ENCODE measurements around the gene RPL10. TPM values are rescaled to one million over a fixed set of nuclear protein-coding genes. Genes with fewer than 3 reads are reported as not detected.
A peak's percentile ranks its signal among the peaks of the same experiment; 100 is the strongest.

The RPL10 gene
- total and polyA plus RNA-seq, 8 donors, result 2,309 to 5,478 (median 4,751) TPM

DNA sequence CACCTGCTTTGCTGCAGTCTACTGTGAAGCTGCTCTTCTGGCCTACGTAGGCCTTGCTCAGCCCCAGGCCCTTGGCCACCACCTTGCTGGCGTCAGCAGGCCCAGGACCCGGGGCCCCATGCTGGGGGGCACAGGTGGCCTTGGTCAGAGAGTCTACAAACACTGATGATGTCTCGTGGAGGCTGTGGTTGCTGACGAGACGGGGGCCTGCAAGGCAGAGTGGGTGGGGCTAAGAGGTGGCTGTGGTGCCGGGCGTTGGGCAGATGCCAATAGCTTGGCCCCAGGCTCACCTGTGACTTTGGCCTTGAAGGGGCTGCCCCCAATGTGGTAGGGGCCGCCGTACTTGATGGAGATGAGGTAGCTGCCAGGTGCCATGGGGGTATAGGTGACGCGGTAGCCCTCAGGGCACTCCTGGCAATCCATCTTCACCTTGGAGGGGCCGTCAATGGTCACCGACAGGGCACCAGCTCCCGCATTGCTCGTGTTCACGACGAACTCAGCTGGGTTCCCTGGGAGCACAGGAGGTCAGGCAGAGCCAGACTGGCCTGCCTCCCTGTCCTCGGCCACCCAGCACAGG is 48.7 kb upstream of the RPL10 start:
- Histone ChIP-seq H3K4me3 (no peak overlapping the region), H3K4me1 (peaks cover 0 to 20% of the 10 kb centered on the region in 2 donors), H3K9me3 (no peaks in the 10 kb centered on the region), H3K36me3 (peaks cover 0 to 65% of the 10 kb centered on the region in 2 donors), H3K27ac (no peak overlapping the region), H3K27me3 (no peaks in the 10 kb centered on the region)
- no peak for ATAC-seq
- TF ChIP-seq, protein P1, sequence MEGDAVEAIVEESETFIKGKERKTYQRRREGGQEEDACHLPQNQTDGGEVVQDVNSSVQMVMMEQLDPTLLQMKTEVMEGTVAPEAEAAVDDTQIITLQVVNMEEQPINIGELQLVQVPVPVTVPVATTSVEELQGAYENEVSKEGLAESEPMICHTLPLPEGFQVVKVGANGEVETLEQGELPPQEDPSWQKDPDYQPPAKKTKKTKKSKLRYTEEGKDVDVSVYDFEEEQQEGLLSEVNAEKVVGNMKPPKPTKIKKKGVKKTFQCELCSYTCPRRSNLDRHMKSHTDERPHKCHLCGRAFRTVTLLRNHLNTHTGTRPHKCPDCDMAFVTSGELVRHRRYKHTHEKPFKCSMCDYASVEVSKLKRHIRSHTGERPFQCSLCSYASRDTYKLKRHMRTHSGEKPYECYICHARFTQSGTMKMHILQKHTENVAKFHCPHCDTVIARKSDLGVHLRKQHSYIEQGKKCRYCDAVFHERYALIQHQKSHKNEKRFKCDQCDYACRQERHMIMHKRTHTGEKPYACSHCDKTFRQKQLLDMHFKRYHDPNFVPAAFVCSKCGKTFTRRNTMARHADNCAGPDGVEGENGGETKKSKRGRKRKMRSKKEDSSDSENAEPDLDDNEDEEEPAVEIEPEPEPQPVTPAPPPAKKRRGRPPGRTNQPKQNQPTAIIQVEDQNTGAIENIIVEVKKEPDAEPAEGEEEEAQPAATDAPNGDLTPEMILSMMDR (IDR thresholded peaks at IDR 0.05), result no peak
- intact Hi-C loops (cut with DNase I), result no loop called here
- DNase-seq, result peak in 2 of 4 donors; percentile 31 to 41

DNA sequence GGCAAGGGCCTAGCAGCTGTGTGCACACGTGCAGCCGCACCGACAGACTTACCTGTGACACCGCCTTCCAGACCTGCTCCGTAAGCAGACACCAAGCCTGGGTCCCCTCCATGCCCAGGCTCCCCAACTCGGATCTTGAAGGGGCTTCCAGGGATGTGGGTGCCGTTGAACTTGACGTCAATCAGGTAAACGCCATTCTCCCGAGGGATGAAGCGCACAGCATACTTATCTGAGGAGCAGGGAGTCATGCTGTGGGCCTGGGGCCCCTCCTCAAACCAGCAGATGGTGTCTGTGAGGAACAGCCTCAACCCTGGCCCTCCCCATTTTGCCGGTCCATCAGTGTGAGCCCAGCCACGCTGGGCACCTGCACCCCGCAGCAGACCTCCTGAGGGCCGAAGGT is 48.2 kb upstream of the RPL10 start:
- H3K36me3 ChIP-seq, result peaks cover 0 to 70% of the 10 kb centered on the region in 2 donors

DNA sequence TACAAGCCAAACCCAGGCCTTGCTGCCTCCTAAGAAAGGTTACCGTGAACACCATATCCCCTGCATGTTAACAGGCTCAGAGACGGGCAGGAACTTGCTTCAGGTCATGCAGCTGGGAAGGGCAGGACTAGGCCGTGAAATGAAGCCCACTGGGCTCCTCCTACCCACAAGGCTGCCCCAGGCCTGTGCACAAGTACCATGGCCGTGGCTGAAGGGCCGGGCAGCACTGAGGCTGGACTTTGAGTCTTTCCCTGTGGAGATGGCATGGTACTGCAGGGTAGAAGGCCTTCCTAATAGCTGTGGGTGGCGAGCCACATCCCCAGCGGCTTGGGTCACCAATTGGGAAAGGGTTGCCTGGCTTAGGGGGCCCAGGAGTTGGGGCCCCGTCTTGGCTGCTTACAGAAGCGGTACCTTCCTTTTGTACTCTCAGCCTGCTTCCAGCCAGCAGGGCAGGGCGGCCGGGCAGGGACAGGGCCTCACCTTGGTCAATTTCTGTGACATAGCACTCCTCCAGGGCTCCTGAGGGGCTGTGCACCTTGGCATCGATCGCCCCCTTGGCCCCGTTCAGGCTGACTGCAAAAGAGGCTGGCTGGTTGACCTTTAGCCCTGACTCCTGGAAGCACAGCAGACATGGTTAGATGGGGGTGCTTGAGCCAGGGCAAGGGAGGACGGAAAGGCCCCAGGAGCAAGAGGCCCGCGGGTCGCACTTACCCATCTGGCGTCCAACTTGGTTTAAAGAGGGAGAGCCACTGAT is 47.6 kb upstream of the RPL10 start:
- Histone ChIP-seq H3K4me1 (peaks cover 0 to 20% of the 10 kb centered on the region in 2 donors), H3K27me3 (no peaks in the 10 kb centered on the region), H3K9me3 (no peaks in the 10 kb centered on the region), H3K27ac (peak overlapping the region in 1 of 2 donors; percentile 23), H3K4me3 (no peak overlapping the region), H3K36me3 (peaks cover 0 to 77% of the 10 kb centered on the region in 2 donors)
- intact Hi-C loops (cut with DNase I), result no loop called here
- ATAC-seq, result no peak
- peak in 1 of 4 donors; percentile 33 for DNase-seq
- TF ChIP-seq, protein P1 (IDR thresholded peaks at IDR 0.05), result no peak

More for the DNA sequence above, 48.2 kb upstream of the RPL10 start:
- Histone ChIP-seq H3K27me3 (no peaks in the 10 kb centered on the region), H3K4me1 (peaks cover 0 to 20% of the 10 kb centered on the region in 2 donors), H3K9me3 (no peaks in the 10 kb centered on the region), H3K27ac (no peak overlapping the region), H3K4me3 (no peak overlapping the region)
- ATAC-seq, result no peak
- peak in 1 of 4 donors; percentile 32 for DNase-seq
- intact Hi-C loops (cut with DNase I), result no loop called here
- TF ChIP-seq, protein P1 (IDR thresholded peaks at IDR 0.05), result no peak

DNA sequence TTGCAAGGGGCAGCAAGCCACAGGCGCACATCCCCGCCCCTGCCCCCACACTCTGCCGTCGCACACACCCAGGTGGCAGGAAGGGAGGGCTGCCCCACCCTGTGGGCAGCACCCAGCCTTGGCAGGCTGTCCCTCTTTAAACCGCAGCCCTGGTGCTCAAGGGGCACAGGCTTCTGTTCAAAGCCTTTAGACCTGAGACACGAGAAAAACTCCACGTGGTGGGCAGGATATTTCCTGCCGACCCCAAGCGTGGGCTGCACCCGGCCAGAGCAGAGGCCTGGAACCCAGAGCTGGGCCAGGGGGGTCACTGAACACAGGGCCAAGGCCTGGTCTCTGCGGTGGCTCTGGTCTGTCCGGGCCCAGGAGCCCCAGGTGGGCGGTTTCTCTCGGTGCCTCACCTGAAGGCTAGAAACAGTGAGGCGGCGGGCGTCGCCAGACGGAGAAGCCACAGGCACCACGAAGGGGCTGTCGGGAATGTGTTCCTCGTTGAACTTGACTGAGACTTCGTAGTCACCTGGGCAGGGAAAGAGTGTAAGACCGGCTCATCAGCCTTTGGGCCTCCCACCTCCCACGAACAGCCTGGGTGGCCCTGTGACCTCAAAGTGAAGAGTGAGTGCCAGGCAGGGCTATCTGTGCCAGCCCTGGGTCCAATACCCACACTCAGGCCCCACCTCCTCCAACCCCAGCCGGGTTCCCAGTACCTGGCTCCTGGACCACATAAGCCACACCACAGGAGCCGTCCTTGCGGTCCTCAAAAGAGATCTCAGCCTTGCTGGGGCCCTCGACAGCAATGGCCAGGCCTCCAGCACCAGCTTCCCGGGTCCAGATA is 46.8 kb upstream of the RPL10 start:
- peak in 1 of 4 donors; percentile 50 for DNase-seq
- Histone ChIP-seq H3K9me3 (no peaks in the 10 kb centered on the region), H3K4me1 (peaks cover 0 to 20% of the 10 kb centered on the region in 2 donors), H3K4me3 (no peak overlapping the region), H3K36me3 (peaks cover 0 to 84% of the 10 kb centered on the region in 2 donors), H3K27ac (peak overlapping the region in 1 of 2 donors; percentile 23), H3K27me3 (no peaks in the 10 kb centered on the region)
- peak; percentile 38 for ATAC-seq
- TF ChIP-seq, protein P1 (IDR thresholded peaks at IDR 0.05), result no peak
- intact Hi-C loops (cut with DNase I), result no loop called here
